GM23338 (cell line): ENCODE results near the gene RAB8B.

Experiments used
- CREB1 ChIP-seq: fragments of 250-450 bp; sonication (Bioruptor Pico); IDR thresholded peaks from 2 replicates; pipeline ENCODE4 v1.5.0; 2020; ENCODE audit warnings: low read depth, mild to moderate bottlenecking, moderate library complexity
- CTCF ChIP-seq, 2 experiments: fragments of 200-600 bp in 1 of 2; sonication (generic) in 1 of 2; conservative IDR thresholded peaks; 2 replicates each; pipeline versions ENCODE4 v1.5.1 to v1.6.1; 2016 to 2017; ENCODE audit warnings: antibody characterized with exemption in 2 of 2, low read depth in 2 of 2, mild to moderate bottlenecking in 2 of 2, moderate library complexity in 1 of 2
- EZH2 ChIP-seq: fragments of 200-600 bp; sonication (generic); IDR thresholded peaks from one replicate; pipeline ENCODE4 v1.8.0; 2017; ENCODE audit warnings: antibody characterized with exemption, mild to moderate bottlenecking, low read depth; ENCODE audit not compliant: unreplicated experiment
- EZH2phosphoT487 ChIP-seq: fragments of 200-600 bp; sonication (generic); IDR thresholded peaks from one replicate; pipeline ENCODE4 v1.8.1; 2018; ENCODE audit warnings: antibody characterized with exemption; ENCODE audit not compliant: unreplicated experiment
- JUNB ChIP-seq: IDR thresholded peaks from one replicate; pipeline ENCODE4 v1.6.1; 2016; ENCODE audit warnings: antibody characterized with exemption; ENCODE audit not compliant: unreplicated experiment
- NANOG ChIP-seq: IDR thresholded peaks from 2 replicates; pipeline ENCODE4 v1.6.1; 2016; ENCODE audit warnings: antibody characterized with exemption, borderline replicate concordance
- POLR2AphosphoS5 ChIP-seq: IDR thresholded peaks from 2 replicates; pipeline ENCODE4 v1.6.1; 2016; ENCODE audit warnings: antibody characterized with exemption, low read depth
- REST ChIP-seq: IDR thresholded peaks from one replicate; pipeline ENCODE4 v1.6.1; 2018; ENCODE audit warnings: antibody characterized with exemption; ENCODE audit not compliant: unreplicated experiment
- STAT1 ChIP-seq: IDR thresholded peaks from one replicate; pipeline ENCODE4 v1.6.1; 2016; ENCODE audit warnings: antibody characterized with exemption; ENCODE audit not compliant: unreplicated experiment
- ZNF114 ChIP-seq: fragments of 250-450 bp; sonication (Bioruptor Pico); IDR thresholded peaks from 2 replicates; pipeline ENCODE4 v1.5.0; 2020; ENCODE audit warnings: mild to moderate bottlenecking, moderate library complexity

GRCh38 chr15:63252292-63252691 is 62.9 kb downstream of the RAB8B start:
- TF ChIP-seq POLR2AphosphoS5 = no peak
- TF ChIP-seq CTCF (conservative IDR thresholded peaks at IDR 0.05; ENCODE audit: low read depth in 2 of 2) = no peak
- TF ChIP-seq EZH2phosphoT487 = no peak
- no peak for TF ChIP-seq NANOG
- TF ChIP-seq JUNB = no peak
- TF ChIP-seq REST = no peak
- no peak for TF ChIP-seq EZH2
- no peak for TF ChIP-seq CREB1 (CRISPR knock-in tag)
- TF ChIP-seq STAT1 = no peak
- TF ChIP-seq ZNF114 (CRISPR knock-in tag) = no peak
